ENCODE measurements around the gene RHEB.

The RHEB gene

DNA sequence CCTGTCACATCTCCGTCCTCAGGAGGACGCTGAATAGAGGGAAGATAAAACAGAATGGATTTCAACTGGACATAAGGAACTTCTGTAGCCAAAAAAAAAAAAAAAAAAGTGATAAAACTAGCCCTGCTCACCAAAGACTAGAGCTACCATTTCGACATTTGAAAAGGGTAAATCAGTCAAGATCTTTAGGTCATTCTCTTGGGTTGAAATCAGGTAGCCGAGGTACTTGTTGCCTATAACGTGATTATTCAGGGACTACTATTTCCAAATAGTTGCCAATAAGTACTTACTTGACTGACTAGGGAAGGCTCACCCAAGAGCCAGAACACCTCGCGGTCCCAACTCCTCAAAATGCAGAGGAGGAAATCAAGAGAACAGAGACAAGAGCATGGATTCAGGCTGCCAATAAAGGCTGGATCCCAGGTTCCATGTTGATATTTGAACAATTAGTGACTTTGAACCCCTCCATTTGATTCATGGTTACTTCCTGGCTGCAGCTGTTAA, 2.0 kb downstream of the RHEB start:
- H3K4me1 ChIP-seq (ENCODE audit: insufficient read depth, low read length): peaks cover 6% of the 10 kb centered on the region; the same call in 1 of the 2 replicates
- peak overlapping the region; percentile 92 for H3K9ac ChIP-seq (ENCODE audit: low read depth, low read length)
- no peaks in the 10 kb centered on the region; the same call in 1 of the 2 replicates for H3K36me3 ChIP-seq (ENCODE audit: insufficient read depth, low read length)
- H3K9me3 ChIP-seq (ENCODE audit: control insufficient read depth, insufficient read depth, low read length): no peaks in the 10 kb centered on the region

DNA sequence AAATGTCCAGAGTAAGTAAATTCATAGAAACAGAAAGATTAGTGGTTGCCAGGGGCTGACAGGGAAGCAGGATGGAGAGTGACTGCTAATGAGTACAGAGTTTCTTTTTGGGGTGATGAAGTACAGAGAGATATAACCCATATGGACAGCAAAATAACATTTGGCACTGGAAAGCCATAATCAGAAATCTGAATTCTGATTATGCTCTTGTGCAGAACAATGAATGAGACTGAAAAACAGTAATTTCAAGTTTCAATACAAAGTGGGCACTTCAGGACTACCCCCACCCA, 4.5 kb downstream of the RHEB start:
- Histone ChIP-seq H3K9me3 (ENCODE audit: control insufficient read depth, insufficient read depth, low read length) (no peaks in the 10 kb centered on the region), H3K4me1 (ENCODE audit: insufficient read depth, low read length) (peaks cover 9% of the 10 kb centered on the region), H3K36me3 (ENCODE audit: insufficient read depth, low read length) (no peaks in the 10 kb centered on the region; the same call in 1 of the 2 replicates), H3K9ac (ENCODE audit: low read depth, low read length) (no peak overlapping the region)

DNA sequence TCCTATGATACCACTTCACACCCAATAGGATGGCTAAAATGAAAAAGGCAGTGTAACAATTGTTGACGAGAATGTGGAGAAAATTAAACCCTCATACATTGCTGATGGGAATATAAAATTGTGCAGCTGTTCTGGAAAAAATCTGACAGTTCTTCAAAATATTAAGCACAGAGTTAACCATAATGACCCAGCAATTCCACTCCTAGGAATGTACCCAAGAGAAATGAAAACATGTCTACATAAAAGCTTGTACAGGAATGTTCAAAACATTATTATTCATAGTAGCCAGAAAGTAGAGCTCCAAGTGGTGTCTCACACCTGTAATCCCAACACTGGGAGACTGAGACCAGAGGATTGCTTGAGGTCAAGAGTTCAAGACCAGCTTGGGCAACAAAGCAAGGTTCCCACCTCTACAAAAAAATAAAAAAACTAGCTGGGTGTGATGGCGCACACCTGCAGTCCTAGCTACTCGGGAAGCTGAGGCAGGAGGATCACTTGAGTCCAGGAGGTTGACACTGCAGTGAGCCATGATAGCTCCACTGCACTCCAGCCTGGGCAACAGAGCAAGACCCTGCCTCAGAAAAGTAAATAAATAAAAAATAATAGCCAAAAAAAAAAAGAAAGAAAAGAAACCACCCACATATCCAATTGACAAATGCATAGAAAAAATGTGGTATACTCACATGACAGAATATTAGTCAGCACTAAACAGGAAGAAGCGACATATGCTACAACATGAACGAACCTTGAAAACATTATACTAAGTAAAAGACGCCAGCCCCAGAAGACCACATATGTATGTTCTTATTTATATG, 5.0 kb downstream of the RHEB start:
- Histone ChIP-seq H3K4me1 (ENCODE audit: insufficient read depth, low read length) (peaks cover 13% of the 10 kb centered on the region), H3K9ac (ENCODE audit: low read depth, low read length) (no peak overlapping the region), H3K36me3 (ENCODE audit: insufficient read depth, low read length) (no peaks in the 10 kb centered on the region; the same call in 1 of the 2 replicates), H3K9me3 (ENCODE audit: control insufficient read depth, insufficient read depth, low read length) (no peaks in the 10 kb centered on the region)

DNA sequence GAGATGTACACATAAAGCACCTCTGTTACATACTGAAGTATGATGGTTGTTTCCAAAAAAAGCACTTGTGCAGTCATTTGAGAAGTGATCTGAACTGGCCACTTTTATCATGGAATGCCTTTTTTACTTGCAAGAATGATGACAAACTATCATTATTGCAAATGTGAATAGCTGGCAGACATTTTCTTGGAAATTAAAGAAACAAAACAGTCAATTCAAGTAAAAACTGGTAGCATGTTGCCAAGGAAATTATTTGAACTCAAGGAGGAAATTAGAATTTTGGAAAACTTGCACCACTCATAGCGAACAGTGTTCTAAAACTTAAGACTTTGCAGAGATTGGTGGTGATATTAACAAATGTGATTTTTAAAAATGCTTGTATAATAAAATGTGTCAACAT, 6.6 kb downstream of the RHEB start:
- Histone ChIP-seq H3K36me3 (ENCODE audit: insufficient read depth, low read length) (no peaks in the 10 kb centered on the region; the same call in 1 of the 2 replicates), H3K9ac (ENCODE audit: low read depth, low read length) (no peak overlapping the region), H3K4me1 (ENCODE audit: insufficient read depth, low read length) (peaks cover 19% of the 10 kb centered on the region), H3K9me3 (ENCODE audit: control insufficient read depth, insufficient read depth, low read length) (no peaks in the 10 kb centered on the region)

DNA sequence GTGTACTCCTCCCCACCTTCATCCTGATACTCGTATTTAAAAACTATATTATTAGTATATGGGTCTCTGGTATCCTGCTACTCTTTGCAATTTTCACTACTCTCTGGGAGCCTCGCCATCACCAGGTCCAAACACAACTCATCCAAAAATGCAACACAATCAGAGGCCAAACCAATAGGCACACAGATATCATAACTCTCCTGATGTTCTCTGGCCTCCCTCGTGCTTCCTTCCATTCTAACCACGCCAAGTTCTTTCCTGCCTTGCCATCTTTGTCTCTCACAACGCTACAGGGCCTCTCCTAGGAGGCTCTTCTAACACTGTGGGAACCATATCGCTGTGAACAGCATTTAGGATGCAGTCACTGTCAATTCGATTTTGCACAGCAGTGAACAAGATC, 7.3 kb downstream of the RHEB start:
- no peak overlapping the region for H3K9ac ChIP-seq (ENCODE audit: low read depth, low read length)
- H3K9me3 ChIP-seq (ENCODE audit: control insufficient read depth, insufficient read depth, low read length): no peaks in the 10 kb centered on the region
- H3K4me1 ChIP-seq (ENCODE audit: insufficient read depth, low read length): peaks cover 18% of the 10 kb centered on the region
- no peaks in the 10 kb centered on the region; the same call in 1 of the 2 replicates for H3K36me3 ChIP-seq (ENCODE audit: insufficient read depth, low read length)

DNA sequence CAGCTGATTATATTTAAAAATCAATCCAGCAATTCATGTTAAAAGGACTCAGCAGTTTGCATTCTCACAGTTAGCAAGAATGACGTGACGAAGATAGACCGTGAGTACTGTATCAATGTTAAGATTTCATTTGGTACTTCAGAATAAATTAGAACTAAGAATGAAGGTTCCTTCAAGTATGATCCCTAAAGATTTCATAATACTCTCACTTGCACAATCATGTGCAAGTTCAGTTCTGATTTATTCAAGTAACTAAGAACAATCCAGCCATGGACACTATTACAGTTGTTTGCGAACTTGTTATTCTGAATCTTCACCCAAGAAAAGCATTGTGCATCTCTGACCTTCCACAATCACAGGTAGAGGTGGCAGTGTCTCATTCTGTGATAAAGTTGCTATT, 7.7 kb downstream of the RHEB start:
- no peaks in the 10 kb centered on the region; the same call in 1 of the 2 replicates for H3K36me3 ChIP-seq (ENCODE audit: insufficient read depth, low read length)
- no peak overlapping the region for H3K9ac ChIP-seq (ENCODE audit: low read depth, low read length)
- no peaks in the 10 kb centered on the region for H3K9me3 ChIP-seq (ENCODE audit: control insufficient read depth, insufficient read depth, low read length)
- peaks cover 20% of the 10 kb centered on the region for H3K4me1 ChIP-seq (ENCODE audit: insufficient read depth, low read length)

DNA sequence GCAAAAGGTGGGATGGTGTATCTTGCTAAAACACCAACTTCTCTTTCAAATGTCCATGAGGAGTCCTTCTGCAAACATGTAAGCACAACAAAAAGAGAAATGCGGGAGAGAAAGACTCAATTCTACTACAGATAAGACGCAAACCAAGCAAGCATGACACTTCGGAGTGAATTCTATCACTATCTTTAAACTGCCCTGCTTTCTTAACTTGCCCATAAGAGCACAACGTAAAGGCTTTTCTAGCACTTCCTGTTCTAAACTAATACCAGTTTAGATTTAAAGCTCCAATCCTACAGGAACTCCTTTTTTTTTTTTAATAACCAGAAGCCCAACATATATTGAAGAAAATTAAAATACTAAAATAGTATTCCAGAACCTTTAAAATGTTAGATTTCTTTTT, 8.4 kb downstream of the RHEB start:
- Histone ChIP-seq H3K36me3 (ENCODE audit: insufficient read depth, low read length) (no peaks in the 10 kb centered on the region; the same call in 1 of the 2 replicates), H3K9ac (ENCODE audit: low read depth, low read length) (no peak overlapping the region), H3K4me1 (ENCODE audit: insufficient read depth, low read length) (peaks cover 24% of the 10 kb centered on the region), H3K9me3 (ENCODE audit: control insufficient read depth, insufficient read depth, low read length) (no peaks in the 10 kb centered on the region)

DNA sequence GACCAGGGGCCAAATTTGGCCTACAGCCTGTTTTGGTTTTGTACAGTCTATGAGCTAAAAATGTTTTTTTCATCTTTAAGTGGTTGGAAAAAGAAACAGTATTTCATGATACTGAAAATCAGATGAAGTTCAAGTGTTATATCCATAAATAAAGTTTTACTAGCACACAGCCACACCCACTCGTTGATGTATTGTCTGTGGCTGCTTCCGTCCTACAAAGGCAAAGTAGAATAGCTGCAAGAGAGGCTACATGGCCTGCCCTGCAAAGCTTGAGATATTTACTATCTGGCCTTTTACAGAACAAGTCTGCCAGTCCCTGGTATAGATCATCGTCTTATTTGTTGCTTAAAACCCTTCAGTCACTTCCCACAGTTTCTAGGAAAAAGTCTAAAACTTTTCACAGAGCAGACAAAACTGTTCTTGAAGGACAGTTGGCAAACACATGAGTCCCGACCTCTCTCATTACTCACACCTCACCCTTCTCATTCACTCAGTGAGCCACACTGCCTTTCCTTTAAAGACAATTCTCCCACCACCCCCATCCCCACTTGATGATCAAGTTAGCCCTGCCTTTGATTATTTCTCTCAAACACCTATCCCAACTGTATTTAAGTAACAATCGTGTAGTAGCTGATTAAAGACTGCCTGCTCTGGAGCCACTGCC, 9.9 kb downstream of the RHEB start:
- Histone ChIP-seq H3K9me3 (ENCODE audit: control insufficient read depth, insufficient read depth, low read length) (no peaks in the 10 kb centered on the region), H3K4me1 (ENCODE audit: insufficient read depth, low read length) (peaks cover 31% of the 10 kb centered on the region), H3K9ac (ENCODE audit: low read depth, low read length) (no peak overlapping the region), H3K36me3 (ENCODE audit: insufficient read depth, low read length) (no peaks in the 10 kb centered on the region)

DNA sequence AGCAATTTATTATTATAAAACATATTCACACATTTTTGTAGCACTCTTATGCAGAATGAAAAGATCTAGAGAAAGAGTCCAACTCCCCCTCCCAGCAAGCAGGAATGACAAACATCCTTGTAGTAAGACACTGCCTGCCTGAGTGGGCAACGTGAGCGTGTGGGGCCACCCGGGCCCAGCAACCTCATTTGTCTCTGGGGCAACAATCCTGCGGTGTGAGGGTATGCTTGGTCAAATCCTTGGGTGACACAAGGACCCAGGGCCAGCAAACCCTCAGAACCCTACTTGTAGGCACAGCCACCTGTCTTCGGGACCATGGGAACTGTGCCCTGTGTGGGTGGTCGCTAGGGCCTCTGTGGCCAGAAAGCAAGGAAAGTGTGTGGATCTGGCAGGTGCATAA, 10.7 kb downstream of the RHEB start:
- H3K9me3 ChIP-seq (ENCODE audit: control insufficient read depth, insufficient read depth, low read length): no peaks in the 10 kb centered on the region
- H3K36me3 ChIP-seq (ENCODE audit: insufficient read depth, low read length): no peaks in the 10 kb centered on the region
- no peak overlapping the region for H3K9ac ChIP-seq (ENCODE audit: low read depth, low read length)
- peaks cover 37% of the 10 kb centered on the region for H3K4me1 ChIP-seq (ENCODE audit: insufficient read depth, low read length)

DNA sequence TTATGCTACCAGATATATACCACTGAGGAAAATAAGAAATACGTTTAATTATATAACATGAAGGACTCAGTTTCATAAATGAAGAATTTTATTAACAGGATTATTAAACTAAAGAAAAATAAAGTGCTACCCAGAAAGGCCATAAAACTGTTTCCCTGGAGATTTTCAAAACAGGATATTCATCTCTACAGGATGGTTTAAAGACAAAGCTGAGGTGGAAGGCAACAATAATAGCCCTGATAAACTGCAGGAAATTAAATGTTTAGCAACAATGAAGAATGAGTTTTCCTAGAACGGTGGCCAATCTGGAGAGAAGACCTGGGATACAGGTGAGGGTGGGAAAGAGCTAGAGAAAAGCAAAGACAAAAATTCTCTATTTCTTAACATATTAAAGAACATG, 11.9 kb downstream of the RHEB start:
- Histone ChIP-seq H3K36me3 (ENCODE audit: insufficient read depth, low read length) (no peaks in the 10 kb centered on the region), H3K4me1 (ENCODE audit: insufficient read depth, low read length) (peaks cover 41% of the 10 kb centered on the region), H3K9me3 (ENCODE audit: control insufficient read depth, insufficient read depth, low read length) (no peaks in the 10 kb centered on the region)

DNA sequence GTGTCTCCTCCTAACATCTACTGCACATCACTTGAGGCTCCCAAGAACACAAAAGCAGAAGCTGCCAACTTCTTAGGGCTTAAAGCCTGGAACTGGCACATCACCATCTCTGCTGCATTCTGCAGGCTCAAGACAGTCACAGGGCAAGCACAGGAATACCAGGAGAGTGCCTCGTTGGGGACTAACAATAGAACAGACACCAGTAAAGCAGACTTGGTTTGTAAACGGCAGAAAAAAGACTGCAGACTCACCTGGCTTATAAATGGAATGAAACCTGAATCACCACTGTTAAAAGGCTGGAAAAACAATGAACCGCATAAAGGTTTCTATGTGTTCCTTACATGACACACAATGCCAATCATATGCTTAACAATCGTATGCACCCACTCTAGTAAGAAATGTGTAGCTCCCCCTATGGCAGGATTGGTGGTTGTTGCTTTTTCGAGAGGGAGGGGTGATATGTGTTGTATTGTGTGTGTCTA, 12.8 kb downstream of the RHEB start:
- H3K4me1 ChIP-seq (ENCODE audit: insufficient read depth, low read length): peaks cover 41% of the 10 kb centered on the region
- H3K9ac ChIP-seq (ENCODE audit: low read depth, low read length): no peak overlapping the region
- H3K36me3 ChIP-seq (ENCODE audit: insufficient read depth, low read length): no peaks in the 10 kb centered on the region
- no peaks in the 10 kb centered on the region for H3K9me3 ChIP-seq (ENCODE audit: control insufficient read depth, insufficient read depth, low read length)

More for the DNA sequence above, 11.9 kb downstream of the RHEB start:
- H3K9ac ChIP-seq (ENCODE audit: low read depth, low read length): no peak overlapping the region

DNA sequence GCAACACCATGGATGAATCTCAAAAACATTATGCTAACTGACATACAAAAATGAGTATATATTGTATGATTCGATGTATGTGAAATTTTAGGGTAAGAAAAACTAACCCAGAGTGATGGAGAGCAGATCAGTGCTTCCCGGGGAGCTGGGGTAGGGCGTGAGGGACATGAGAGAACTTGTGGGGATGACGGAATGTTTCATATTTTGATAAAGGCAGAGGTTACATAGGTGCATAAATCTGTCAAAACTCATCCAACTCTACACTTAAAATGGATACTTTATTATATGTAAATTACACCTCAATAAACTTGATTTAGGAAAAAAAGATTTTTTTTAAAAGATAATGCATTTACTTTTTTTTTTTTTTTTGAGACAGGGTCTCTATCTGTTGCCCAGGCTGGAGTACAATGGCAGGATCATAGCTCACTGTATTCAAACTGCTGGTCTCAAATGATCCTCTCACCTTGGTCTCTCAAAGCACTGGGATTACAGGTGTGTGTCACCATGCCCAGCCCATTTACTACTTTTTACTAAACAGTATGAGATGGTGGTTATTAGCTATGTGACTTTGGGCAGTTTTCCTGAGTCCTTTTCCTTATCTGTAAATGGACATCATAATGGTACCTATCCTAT, 13.7 kb downstream of the RHEB start:
- no peaks in the 10 kb centered on the region for H3K36me3 ChIP-seq (ENCODE audit: insufficient read depth, low read length)
- peaks cover 41% of the 10 kb centered on the region for H3K4me1 ChIP-seq (ENCODE audit: insufficient read depth, low read length)
- H3K9me3 ChIP-seq (ENCODE audit: control insufficient read depth, insufficient read depth, low read length): no peaks in the 10 kb centered on the region
- H3K9ac ChIP-seq (ENCODE audit: low read depth, low read length): no peak overlapping the region

DNA sequence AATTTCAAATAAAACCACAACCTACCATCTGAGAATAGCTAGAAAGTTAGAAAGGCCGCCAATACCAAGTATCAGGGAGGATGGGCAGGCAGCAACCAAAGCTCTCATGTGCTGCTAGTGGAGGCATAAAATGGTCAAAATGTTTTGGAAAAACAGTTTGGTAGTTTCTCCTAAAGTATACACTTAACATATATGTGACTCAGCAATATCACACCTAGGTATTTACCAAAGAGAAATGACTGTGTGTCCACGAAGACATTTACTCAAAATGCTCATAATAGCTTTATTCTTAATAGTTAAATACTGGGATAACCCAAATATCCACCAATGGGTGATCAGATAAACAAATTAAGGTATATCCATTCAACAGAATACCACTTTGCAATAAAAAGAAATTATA, 14.3 kb downstream of the RHEB start:
- Histone ChIP-seq H3K9ac (ENCODE audit: low read depth, low read length) (no peak overlapping the region), H3K36me3 (ENCODE audit: insufficient read depth, low read length) (no peaks in the 10 kb centered on the region), H3K9me3 (ENCODE audit: control insufficient read depth, insufficient read depth, low read length) (no peaks in the 10 kb centered on the region), H3K4me1 (ENCODE audit: insufficient read depth, low read length) (peaks cover 40% of the 10 kb centered on the region)

DNA sequence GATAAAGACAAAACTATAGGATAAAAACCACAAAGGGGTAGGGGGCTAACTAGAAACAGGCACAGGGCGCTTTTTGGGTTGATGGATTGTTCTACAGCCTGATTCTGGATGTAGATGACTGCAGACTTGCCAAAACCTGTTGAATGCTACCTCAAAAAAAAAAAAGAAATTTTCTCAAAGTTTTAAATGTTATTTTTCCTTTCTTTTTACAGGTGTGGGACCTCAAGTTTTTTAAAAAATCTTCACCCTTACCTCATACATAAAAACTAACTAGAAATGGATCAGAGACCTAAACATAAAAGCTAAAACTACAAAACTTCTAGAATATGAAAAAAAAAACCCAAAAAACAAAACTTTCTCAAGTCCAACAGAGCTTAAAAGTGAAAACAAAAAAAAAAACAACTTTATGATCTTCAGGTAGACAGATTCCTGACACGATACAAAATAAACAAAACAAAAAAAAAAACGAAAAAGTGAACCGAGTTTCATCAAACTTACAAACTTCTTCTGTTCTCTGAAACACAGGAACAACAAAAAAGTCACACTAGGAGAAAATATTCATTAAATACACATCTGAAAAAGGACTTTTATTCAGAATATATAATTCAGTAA, 14.9 kb downstream of the RHEB start:
- peaks cover 34% of the 10 kb centered on the region for H3K4me1 ChIP-seq (ENCODE audit: insufficient read depth, low read length)
- no peaks in the 10 kb centered on the region for H3K36me3 ChIP-seq (ENCODE audit: insufficient read depth, low read length)
- no peaks in the 10 kb centered on the region for H3K9me3 ChIP-seq (ENCODE audit: control insufficient read depth, insufficient read depth, low read length)
- no peak overlapping the region for H3K9ac ChIP-seq (ENCODE audit: low read depth, low read length)
